AG04450 (cell line): Measurements from ENCODE around the gene MYO5B. TPM values are rescaled to one million over a fixed set of nuclear protein-coding genes. Genes with fewer than 3 reads are reported as not detected.

Experiments used
- CTCF ChIA-PET: fragments of 300-600, 350-600 bp; formaldehyde crosslinking; extraction: SDS; loops from one replicate; lab custom pipeline; 2022; ENCODE audit warnings: antibody characterized with exemption, inconsistent platforms; lab: Charles Lee
- POLR2A ChIA-PET: fragments of 350-600 bp; formaldehyde crosslinking; extraction: SDS; loops from one replicate; lab custom pipeline; 2021; ENCODE audit warnings: antibody characterized with exemption, inconsistent platforms; lab: Yijun Ruan, JAX
- DNase-seq: peaks from one replicate; pipeline ENCODE4 v3.0.0-alpha.2; 2011; ENCODE audit warnings: low read depth, low spot score
- H3K27ac ChIP-seq: one replicate; pipeline ENCODE4 v1.5.1; 2012; ENCODE audit warnings: low read depth, low read length, control low read depth
- H3K27me3 ChIP-seq: one replicate; pipeline ENCODE4 v1.6.0; 2012; ENCODE audit warnings: low read length; ENCODE audit not compliant: control insufficient read depth, insufficient read depth
- H3K4me3 ChIP-seq: 2 replicates; pipeline ENCODE4 v1.5.1; 2011; ENCODE audit warnings: mild to moderate bottlenecking, low read depth, low read length, control low read depth
- H3K9me3 ChIP-seq: 2 replicates; pipeline ENCODE4 v1.5.1; 2012; ENCODE audit warnings: low read length; ENCODE audit not compliant: control insufficient read depth, insufficient read depth
- polyA plus RNA-seq: library from polyadenylated mRNA; depleted of rRNA; stranded (reverse); fragments of >200 nt; gene quantifications from 2 replicates; pipeline ENCODE4 v1.2.3, GENCODE V29; 2011
- TF ChIP-seq, protein P1 (sequence below): IDR thresholded peaks from 2 replicates; pipeline ENCODE4 v1.5.1; 2011; ENCODE audit warnings: low read depth, low read length, control low read depth, inconsistent platforms

The MYO5B gene
- polyA plus RNA-seq, 1 experiment: 0.32 TPM

DNA sequence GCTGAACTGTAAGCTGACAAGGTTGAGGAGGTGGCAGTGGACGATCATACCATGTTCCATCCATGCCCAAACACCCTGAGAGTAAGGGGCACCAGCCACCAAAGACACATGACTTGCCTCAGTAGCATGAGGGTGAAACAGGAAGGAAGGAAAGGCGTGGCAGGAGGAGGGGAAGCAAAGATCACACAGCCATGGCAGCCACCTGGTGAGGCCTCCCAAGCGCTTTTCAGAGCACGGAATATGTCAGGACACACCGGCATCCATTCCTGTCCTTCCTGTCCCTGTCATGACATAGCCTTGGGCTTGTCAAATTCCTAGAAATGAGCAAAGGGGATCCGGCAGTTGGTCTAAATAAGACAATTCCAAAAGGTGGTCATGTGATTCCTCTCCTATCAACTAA is 118.7 kb downstream of the MYO5B start:
- ChIA-PET POLR2A (no interaction called here), CTCF (no interaction called here)
- no peaks in the 10 kb centered on the region for H3K9me3 ChIP-seq
- no peak overlapping the region for H3K4me3 ChIP-seq
- TF ChIP-seq, protein P1, sequence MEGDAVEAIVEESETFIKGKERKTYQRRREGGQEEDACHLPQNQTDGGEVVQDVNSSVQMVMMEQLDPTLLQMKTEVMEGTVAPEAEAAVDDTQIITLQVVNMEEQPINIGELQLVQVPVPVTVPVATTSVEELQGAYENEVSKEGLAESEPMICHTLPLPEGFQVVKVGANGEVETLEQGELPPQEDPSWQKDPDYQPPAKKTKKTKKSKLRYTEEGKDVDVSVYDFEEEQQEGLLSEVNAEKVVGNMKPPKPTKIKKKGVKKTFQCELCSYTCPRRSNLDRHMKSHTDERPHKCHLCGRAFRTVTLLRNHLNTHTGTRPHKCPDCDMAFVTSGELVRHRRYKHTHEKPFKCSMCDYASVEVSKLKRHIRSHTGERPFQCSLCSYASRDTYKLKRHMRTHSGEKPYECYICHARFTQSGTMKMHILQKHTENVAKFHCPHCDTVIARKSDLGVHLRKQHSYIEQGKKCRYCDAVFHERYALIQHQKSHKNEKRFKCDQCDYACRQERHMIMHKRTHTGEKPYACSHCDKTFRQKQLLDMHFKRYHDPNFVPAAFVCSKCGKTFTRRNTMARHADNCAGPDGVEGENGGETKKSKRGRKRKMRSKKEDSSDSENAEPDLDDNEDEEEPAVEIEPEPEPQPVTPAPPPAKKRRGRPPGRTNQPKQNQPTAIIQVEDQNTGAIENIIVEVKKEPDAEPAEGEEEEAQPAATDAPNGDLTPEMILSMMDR: no peak
- H3K27ac ChIP-seq: no peak overlapping the region
- H3K27me3 ChIP-seq: no peaks in the 10 kb centered on the region
- DNase-seq: no peak

DNA sequence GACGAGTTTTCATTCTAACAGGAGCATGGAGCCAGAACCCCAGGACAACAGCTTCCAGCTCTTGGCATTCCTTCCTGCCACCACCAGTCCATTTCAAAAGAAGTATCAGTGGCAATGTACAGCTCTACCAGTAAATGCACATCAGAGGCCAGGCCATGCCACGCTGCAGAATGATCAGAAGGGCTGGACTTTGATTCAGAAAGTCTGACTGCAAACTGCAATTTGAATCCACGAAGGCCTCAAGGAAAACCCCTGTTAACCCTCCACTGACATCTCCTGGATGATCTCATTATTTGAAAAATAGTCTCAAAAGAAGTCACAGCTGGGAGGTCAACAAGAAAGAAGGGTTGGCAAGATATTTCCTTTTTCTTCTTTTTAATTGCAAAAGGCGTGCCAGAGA is 119.2 kb downstream of the MYO5B start:
- TF ChIP-seq, protein P1: no peak
- DNase-seq: no peak
- Histone ChIP-seq H3K27me3 (no peaks in the 10 kb centered on the region), H3K9me3 (no peaks in the 10 kb centered on the region), H3K27ac (no peak overlapping the region), H3K4me3 (no peak overlapping the region)
- POLR2A ChIA-PET: no interaction called here
- CTCF ChIA-PET: no interaction called here

DNA sequence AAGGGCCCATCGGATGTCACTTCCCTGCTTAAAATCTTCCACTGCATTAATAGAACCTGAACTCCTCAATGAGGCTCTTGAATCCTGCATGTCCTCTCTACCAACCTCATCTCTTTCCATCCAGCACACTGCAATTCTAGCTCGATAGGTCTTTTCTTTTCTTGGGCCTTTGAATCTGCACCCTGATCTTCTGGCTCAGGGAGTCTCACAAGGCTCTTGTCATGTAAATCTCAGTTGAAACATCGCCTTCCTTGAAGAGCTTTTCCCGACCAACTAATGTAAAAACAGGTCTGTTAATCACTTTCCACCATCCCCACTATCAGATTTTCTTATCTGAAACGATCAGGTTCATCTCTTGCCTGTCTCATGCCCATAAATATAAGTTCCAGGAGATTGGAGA is 120.5 kb downstream of the MYO5B start:
- TF ChIP-seq, protein P1: no peak
- CTCF ChIA-PET: no interaction called here
- H3K9me3 ChIP-seq: no peaks in the 10 kb centered on the region
- H3K4me3 ChIP-seq: no peak overlapping the region
- H3K27me3 ChIP-seq: no peaks in the 10 kb centered on the region
- DNase-seq: no peak
- POLR2A ChIA-PET: no interaction called here
- no peak overlapping the region for H3K27ac ChIP-seq

DNA sequence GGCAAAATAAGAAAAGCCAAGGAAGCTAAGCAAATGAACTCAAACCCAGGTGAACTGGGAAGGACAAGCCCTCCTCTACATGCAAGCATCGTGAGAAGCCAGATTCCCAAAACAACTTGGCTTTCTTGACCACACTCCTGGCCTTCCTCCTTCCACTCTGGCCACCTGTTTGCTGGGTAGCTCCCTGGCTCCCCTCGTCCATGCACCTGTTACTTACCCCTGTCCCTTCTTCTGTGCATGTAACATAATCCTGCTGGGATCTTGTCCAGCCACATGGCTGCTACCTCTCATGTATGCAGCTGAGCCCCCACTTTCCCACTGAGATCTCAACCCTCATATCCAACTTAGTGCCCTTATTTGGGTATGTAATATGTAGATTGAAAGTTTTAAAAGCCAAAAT is 121.6 kb downstream of the MYO5B start:
- ChIA-PET POLR2A (no interaction called here), CTCF (no interaction called here)
- Histone ChIP-seq H3K4me3 (no peak overlapping the region), H3K27me3 (no peaks in the 10 kb centered on the region), H3K27ac (no peak overlapping the region), H3K9me3 (no peaks in the 10 kb centered on the region)
- TF ChIP-seq, protein P1: no peak
- no peak for DNase-seq

DNA sequence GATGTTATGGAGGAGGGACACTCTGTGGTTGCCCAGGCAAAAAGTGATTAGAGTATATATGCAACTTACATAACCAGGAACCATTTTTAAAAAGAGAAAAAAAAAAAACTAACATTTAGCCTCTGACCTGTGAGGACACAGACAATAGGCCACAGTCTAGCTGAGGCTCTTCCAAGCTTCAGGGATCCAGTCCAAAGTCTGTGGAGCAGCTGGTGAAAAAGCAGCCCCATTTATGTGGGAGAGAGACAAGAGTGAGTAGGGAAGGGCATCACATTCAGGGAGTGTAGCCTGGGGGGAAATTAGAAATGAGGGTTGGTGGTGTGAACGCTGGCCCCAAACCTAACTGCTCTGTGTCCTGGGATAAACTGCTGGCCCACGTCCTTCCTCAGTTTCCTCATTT is 122.8 kb downstream of the MYO5B start:
- ChIA-PET POLR2A (no interaction called here), CTCF (no interaction called here)
- no peak overlapping the region for H3K4me3 ChIP-seq
- DNase-seq: no peak
- H3K27ac ChIP-seq: no peak overlapping the region
- no peaks in the 10 kb centered on the region for H3K27me3 ChIP-seq
- TF ChIP-seq, protein P1: no peak
- H3K9me3 ChIP-seq: no peaks in the 10 kb centered on the region
